NCI-H2107 treated with DMSO at 0.1 percent for 48 hours (cell line): Measurements from ENCODE around the gene PERP.

ENCODE experiments used
- DNase-seq: peaks from one replicate; lab custom pipeline; 2025; ENCODE audit not compliant: unreplicated experiment; lab: John Stamatoyannopoulos, UW

Gene PERP

GRCh38 chr6:138063726-138064125 lies 43.5 kb downstream of the PERP start:
- DNase-seq, result no peak

GRCh38 chr6:138054982-138055381 lies 52.2 kb downstream of the PERP start:
- no peak for DNase-seq

- DNase-seq, result no peak
Measured at GRCh38 chr6:138052783-138053182, 54.4 kb downstream of the PERP start.

GRCh38 chr6:138044972-138045371 lies 62.2 kb downstream of the PERP start:
- no peak for DNase-seq

- no peak for DNase-seq
Measured at GRCh38 chr6:138044458-138044857, 62.8 kb downstream of the PERP start.
